Hepatocyte (in vitro differentiated cells): ENCODE data around the gene RASSF4.

Experiments used
- EZH2 ChIP-seq: fragments of 200-600 bp; sonication (generic); IDR thresholded peaks from 2 replicates; pipeline ENCODE4 v1.6.1; 2016; ENCODE audit warnings: antibody characterized with exemption, mild to moderate bottlenecking, borderline replicate concordance
- EZH2phosphoT487 ChIP-seq: fragments of 200-600 bp; sonication (generic); IDR thresholded peaks from one replicate; pipeline ENCODE4 v1.6.1; 2018; ENCODE audit warnings: antibody characterized with exemption, mild to moderate bottlenecking, low read depth, moderate library complexity; ENCODE audit not compliant: unreplicated experiment, severe bottlenecking
- TF ChIP-seq, protein P1 (sequence below): fragments of 200-600 bp; sonication (generic); IDR thresholded peaks from 2 replicates; pipeline ENCODE4 v1.5.1; 2016; ENCODE audit warnings: antibody characterized with exemption, mild to moderate bottlenecking; ENCODE audit not compliant: poor library complexity

GRCh38 chr10:44925224-44925623 is 34.4 kb upstream of the RASSF4 start:
- TF ChIP-seq, protein P1, sequence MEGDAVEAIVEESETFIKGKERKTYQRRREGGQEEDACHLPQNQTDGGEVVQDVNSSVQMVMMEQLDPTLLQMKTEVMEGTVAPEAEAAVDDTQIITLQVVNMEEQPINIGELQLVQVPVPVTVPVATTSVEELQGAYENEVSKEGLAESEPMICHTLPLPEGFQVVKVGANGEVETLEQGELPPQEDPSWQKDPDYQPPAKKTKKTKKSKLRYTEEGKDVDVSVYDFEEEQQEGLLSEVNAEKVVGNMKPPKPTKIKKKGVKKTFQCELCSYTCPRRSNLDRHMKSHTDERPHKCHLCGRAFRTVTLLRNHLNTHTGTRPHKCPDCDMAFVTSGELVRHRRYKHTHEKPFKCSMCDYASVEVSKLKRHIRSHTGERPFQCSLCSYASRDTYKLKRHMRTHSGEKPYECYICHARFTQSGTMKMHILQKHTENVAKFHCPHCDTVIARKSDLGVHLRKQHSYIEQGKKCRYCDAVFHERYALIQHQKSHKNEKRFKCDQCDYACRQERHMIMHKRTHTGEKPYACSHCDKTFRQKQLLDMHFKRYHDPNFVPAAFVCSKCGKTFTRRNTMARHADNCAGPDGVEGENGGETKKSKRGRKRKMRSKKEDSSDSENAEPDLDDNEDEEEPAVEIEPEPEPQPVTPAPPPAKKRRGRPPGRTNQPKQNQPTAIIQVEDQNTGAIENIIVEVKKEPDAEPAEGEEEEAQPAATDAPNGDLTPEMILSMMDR = peak; percentile 47
- TF ChIP-seq EZH2phosphoT487 (no peak), EZH2 (no peak)
